Measurements from ENCODE around the gene RAD23A.

Gene RAD23A

GRCh38 chr19:12992729-12993128 is 47.1 kb downstream of the RAD23A start:
- H3K4me3 Mint-ChIP-seq, result no peak overlapping the region
- H3K4me1 Mint-ChIP-seq (ENCODE audit: low read depth), result peaks cover 12% of the 10 kb centered on the region
- no peaks in the 10 kb centered on the region for H3K9me3 Mint-ChIP-seq
- peaks cover 4% of the 10 kb centered on the region for H3K36me3 Mint-ChIP-seq (ENCODE audit: low read depth)
- no peak overlapping the region for H3K27ac Mint-ChIP-seq
- intact Hi-C loops (cut with micrococcal nuclease), result no loop called here
- peaks cover 40% of the 10 kb centered on the region for H3K27me3 Mint-ChIP-seq

- Mint-ChIP-seq H3K4me3 (no peak overlapping the region), H3K27me3 (peaks cover 45% of the 10 kb centered on the region), H3K9me3 (no peaks in the 10 kb centered on the region), H3K4me1 (ENCODE audit: low read depth) (peaks cover 12% of the 10 kb centered on the region), H3K27ac (no peak overlapping the region), H3K36me3 (ENCODE audit: low read depth) (peaks cover 4% of the 10 kb centered on the region)
- intact Hi-C loops (cut with micrococcal nuclease), result no loop called here
Measured at GRCh38 chr19:12993562-12993961, 47.9 kb downstream of the RAD23A start.

GRCh38 chr19:12994701-12995595 is 49.3 kb downstream of the RAD23A start, which contains the start of gene NFIX:
Gene NFIX (plus strand): TSS chr19:12995475. CDS start chr19:12995838, 363 bp downstream.
- peaks cover 45% of the 10 kb centered on the region for H3K27me3 Mint-ChIP-seq
- no peaks in the 10 kb centered on the region for H3K9me3 Mint-ChIP-seq
- peaks cover 12% of the 10 kb centered on the region for H3K4me1 Mint-ChIP-seq (ENCODE audit: low read depth)
- H3K36me3 Mint-ChIP-seq (ENCODE audit: low read depth), result peaks cover 4% of the 10 kb centered on the region
- H3K27ac Mint-ChIP-seq, result peak within 1 kb of the TSS; percentile 29
- peak within 1 kb of the TSS; percentile 82 for H3K4me3 Mint-ChIP-seq
- intact Hi-C loops (cut with micrococcal nuclease), result no loop called here

GRCh38 chr19:12995596-12996405 is 50.1 kb downstream of the RAD23A start:
- H3K4me1 Mint-ChIP-seq (ENCODE audit: low read depth), result peaks cover 12% of the 10 kb centered on the region
- peak overlapping the region; percentile 29 for H3K27ac Mint-ChIP-seq
- H3K9me3 Mint-ChIP-seq, result no peaks in the 10 kb centered on the region
- H3K4me3 Mint-ChIP-seq, result peak overlapping the region; percentile 82
- intact Hi-C loops (cut with micrococcal nuclease), result no loop called here
- peaks cover 43% of the 10 kb centered on the region for H3K27me3 Mint-ChIP-seq
- peaks cover 4% of the 10 kb centered on the region for H3K36me3 Mint-ChIP-seq (ENCODE audit: low read depth)

GRCh38 chr19:12996406-12997094 is 50.9 kb downstream of the RAD23A start:
- Mint-ChIP-seq H3K4me3 (peak overlapping the region; percentile 82), H3K36me3 (ENCODE audit: low read depth) (peaks cover 4% of the 10 kb centered on the region), H3K9me3 (no peaks in the 10 kb centered on the region), H3K4me1 (ENCODE audit: low read depth) (peaks cover 12% of the 10 kb centered on the region), H3K27ac (peak overlapping the region; percentile 29), H3K27me3 (peaks cover 43% of the 10 kb centered on the region)
- intact Hi-C loops (cut with micrococcal nuclease), result no loop called here

- no peaks in the 10 kb centered on the region for H3K9me3 Mint-ChIP-seq
- peaks cover 4% of the 10 kb centered on the region for H3K36me3 Mint-ChIP-seq (ENCODE audit: low read depth)
- H3K4me3 Mint-ChIP-seq, result no peak overlapping the region
- intact Hi-C loops (cut with micrococcal nuclease), result no loop called here
- H3K4me1 Mint-ChIP-seq (ENCODE audit: low read depth), result peaks cover 12% of the 10 kb centered on the region
- H3K27ac Mint-ChIP-seq, result no peak overlapping the region
- peaks cover 41% of the 10 kb centered on the region for H3K27me3 Mint-ChIP-seq
Measured at GRCh38 chr19:12997179-12997966, 51.7 kb downstream of the RAD23A start.

GRCh38 chr19:12997967-12998940 is 52.6 kb downstream of the RAD23A start:
- no peak overlapping the region for H3K27ac Mint-ChIP-seq

GRCh38 chr19:13001166-13001501 is 55.5 kb downstream of the RAD23A start:
- no peaks in the 10 kb centered on the region for H3K36me3 Mint-ChIP-seq (ENCODE audit: low read depth)
- no peak overlapping the region for H3K27ac Mint-ChIP-seq
- H3K9me3 Mint-ChIP-seq, result no peaks in the 10 kb centered on the region
- H3K4me1 Mint-ChIP-seq (ENCODE audit: low read depth), result peaks cover 2% of the 10 kb centered on the region
- no peak overlapping the region for H3K4me3 Mint-ChIP-seq
- peaks cover 19% of the 10 kb centered on the region for H3K27me3 Mint-ChIP-seq
- intact Hi-C loops (cut with micrococcal nuclease), result no loop called here

More at GRCh38 chr19:12997967-12998940, 52.6 kb downstream of the RAD23A start:
- H3K4me1 Mint-ChIP-seq (ENCODE audit: low read depth), result peaks cover 12% of the 10 kb centered on the region
- intact Hi-C loops (cut with micrococcal nuclease), result no loop called here
- H3K36me3 Mint-ChIP-seq (ENCODE audit: low read depth), result peaks cover 4% of the 10 kb centered on the region
- no peak overlapping the region for H3K4me3 Mint-ChIP-seq
- peaks cover 41% of the 10 kb centered on the region for H3K27me3 Mint-ChIP-seq
- H3K9me3 Mint-ChIP-seq, result no peaks in the 10 kb centered on the region

GRCh38 chr19:13001502-13002165 is 56.0 kb downstream of the RAD23A start:
- peaks cover 16% of the 10 kb centered on the region for H3K27me3 Mint-ChIP-seq
- intact Hi-C loops (cut with micrococcal nuclease), result no loop called here
- no peak overlapping the region for H3K27ac Mint-ChIP-seq
- no peaks in the 10 kb centered on the region for H3K9me3 Mint-ChIP-seq
- H3K4me3 Mint-ChIP-seq, result no peak overlapping the region
- H3K4me1 Mint-ChIP-seq (ENCODE audit: low read depth), result no peaks in the 10 kb centered on the region
- no peaks in the 10 kb centered on the region for H3K36me3 Mint-ChIP-seq (ENCODE audit: low read depth)

GRCh38 chr19:13002166-13002898 is 56.7 kb downstream of the RAD23A start:
- Mint-ChIP-seq H3K27me3 (peaks cover 9% of the 10 kb centered on the region), H3K27ac (no peak overlapping the region), H3K9me3 (no peaks in the 10 kb centered on the region), H3K4me3 (no peak overlapping the region), H3K4me1 (ENCODE audit: low read depth) (no peaks in the 10 kb centered on the region), H3K36me3 (ENCODE audit: low read depth) (no peaks in the 10 kb centered on the region)
- intact Hi-C loops (cut with micrococcal nuclease), result no loop called here

GRCh38 chr19:13003081-13003480 is 57.4 kb downstream of the RAD23A start:
- H3K27ac Mint-ChIP-seq, result no peak overlapping the region
- H3K27me3 Mint-ChIP-seq, result peaks cover 3% of the 10 kb centered on the region
- H3K4me3 Mint-ChIP-seq, result no peak overlapping the region
- intact Hi-C loops (cut with micrococcal nuclease), result no loop called here
- no peaks in the 10 kb centered on the region for H3K4me1 Mint-ChIP-seq (ENCODE audit: low read depth)
- no peaks in the 10 kb centered on the region for H3K36me3 Mint-ChIP-seq (ENCODE audit: low read depth)
- H3K9me3 Mint-ChIP-seq, result no peaks in the 10 kb centered on the region
